GM21786 (cell line): ENCODE measurements around the gene TBX18.

Source experiments
- ATAC-seq: cut with Tn5 transposase; IDR thresholded peaks from one replicate; pipeline ENCODE4 v1.9.1; 2021; ENCODE audit not compliant: unreplicated experiment

Gene TBX18

GRCh38 chr6:84764332-84765049 lies at the start of gene TBX18:
Gene TBX18 (minus strand): TSS chr6:84764598. CDS start chr6:84764181, 417 bp downstream.
- ATAC-seq = no peak

- no peak for ATAC-seq
Observed at GRCh38 chr6:84811351-84811750, 47.0 kb upstream of the TBX18 start.

- no peak for ATAC-seq
Observed at GRCh38 chr6:84809455-84809854, 45.1 kb upstream of the TBX18 start.

GRCh38 chr6:84808491-84809061 lies 44.2 kb upstream of the TBX18 start:
- no peak for ATAC-seq

DNA sequence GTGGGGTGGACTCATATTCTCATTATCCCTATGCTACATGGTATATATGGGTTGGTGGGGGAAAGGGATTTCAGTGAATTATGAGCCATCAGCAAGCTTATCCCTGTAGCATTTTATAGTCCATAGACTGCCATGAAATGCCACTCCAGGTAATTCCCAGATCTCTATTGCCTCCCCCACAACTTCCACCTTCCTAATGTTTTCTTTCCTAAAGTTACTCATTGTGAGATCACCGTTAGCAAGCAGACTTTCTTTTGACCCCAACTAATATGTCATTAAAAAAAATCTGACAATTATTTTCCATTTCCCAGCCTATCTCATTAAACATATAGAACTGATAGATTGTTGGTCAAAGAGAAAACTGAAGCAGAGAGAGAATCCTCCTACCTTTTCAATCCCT lies 40.7 kb upstream of the TBX18 start:
- ATAC-seq = no peak

- no peak for ATAC-seq
Observed at GRCh38 chr6:84804720-84805119, 40.3 kb upstream of the TBX18 start.

DNA sequence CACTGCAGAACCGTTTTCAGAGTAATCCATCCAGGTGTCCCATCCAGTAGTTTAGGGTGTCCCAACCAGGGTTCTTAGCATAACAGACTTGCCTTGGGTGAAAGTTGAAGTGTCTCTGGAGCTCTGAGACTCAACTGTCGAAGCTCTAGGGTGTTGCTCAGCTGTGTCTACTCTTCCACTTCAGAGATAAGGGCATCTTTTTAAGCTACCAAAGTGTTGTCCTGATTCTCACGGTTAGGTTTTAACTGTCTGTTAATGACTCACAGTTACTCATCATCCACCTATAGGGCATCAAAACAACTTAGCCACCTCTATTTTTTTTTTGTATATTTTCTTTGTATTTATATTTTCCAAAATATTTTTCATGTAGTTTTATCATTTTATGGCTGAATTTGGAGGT lies 36.9 kb upstream of the TBX18 start:
- ATAC-seq = no peak

DNA sequence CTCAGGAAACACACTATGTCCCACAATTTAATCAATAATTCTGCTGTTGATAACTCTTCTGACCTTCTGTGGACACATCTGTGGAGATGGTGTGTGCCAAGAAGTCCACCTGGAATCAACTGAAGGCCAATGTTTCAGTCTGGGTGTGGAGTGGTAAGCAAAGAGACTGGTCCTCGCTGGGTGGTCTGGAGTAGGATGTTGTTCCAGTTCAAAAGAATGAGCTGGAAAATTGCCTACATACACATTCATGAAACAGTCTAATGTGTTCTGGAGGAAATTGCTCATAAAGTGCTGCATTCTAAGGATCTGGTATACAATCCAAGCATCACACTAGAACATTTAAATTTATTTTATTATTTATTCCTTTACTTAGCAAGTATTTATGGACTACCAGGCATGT lies 33.9 kb upstream of the TBX18 start:
- ATAC-seq = no peak

- ATAC-seq = no peak
Observed at GRCh38 chr6:84796343-84796742, 31.9 kb upstream of the TBX18 start.

GRCh38 chr6:84791927-84792326 lies 27.5 kb upstream of the TBX18 start:
- ATAC-seq = no peak

DNA sequence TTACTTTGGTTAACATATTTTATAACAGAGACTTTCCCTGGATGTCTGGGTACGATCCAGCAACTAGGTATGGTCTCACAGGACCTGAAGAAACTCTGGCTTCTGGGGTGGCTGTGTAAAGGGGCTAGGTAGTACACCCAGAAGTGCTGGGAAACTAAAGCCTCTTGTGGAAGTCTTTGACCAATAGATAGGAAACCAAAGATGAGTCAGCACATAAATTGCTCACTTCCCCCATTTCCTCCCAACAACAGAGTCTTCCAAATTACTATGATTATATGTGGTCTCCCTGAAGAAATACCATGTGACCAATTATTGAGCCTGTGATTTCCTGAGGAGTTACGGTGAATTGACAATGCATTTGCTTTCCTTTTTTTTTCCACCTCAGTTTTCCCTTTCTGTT lies 26.8 kb upstream of the TBX18 start:
- ATAC-seq = no peak

- ATAC-seq = no peak
Observed at GRCh38 chr6:84789170-84789569, 24.8 kb upstream of the TBX18 start.

- no peak for ATAC-seq
Observed at GRCh38 chr6:84788689-84789088, 24.3 kb upstream of the TBX18 start.

DNA sequence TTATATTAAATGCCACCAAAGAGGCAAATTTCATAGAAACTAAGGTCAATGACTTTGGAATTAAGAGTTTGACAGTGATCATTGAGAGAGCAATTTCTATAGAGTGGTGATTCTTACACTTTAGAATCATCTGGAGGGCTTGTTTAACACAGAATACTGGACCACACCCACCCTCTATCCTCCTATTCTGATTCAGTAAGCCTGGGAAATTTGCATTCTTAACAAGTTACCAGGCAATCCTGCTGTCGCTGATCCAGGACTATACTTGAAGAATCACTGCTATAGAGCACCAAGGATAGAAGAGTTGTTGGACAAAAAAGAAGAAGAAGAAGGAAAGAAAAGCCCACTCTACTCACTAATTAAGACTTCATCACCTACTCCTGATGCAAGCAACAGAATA lies 21.3 kb upstream of the TBX18 start:
- ATAC-seq = no peak

- no peak for ATAC-seq
Observed at GRCh38 chr6:84779917-84780316, 15.5 kb upstream of the TBX18 start.

GRCh38 chr6:84779380-84779779 lies 15.0 kb upstream of the TBX18 start:
- ATAC-seq = no peak

GRCh38 chr6:84777888-84778287 lies 13.5 kb upstream of the TBX18 start:
- no peak for ATAC-seq

DNA sequence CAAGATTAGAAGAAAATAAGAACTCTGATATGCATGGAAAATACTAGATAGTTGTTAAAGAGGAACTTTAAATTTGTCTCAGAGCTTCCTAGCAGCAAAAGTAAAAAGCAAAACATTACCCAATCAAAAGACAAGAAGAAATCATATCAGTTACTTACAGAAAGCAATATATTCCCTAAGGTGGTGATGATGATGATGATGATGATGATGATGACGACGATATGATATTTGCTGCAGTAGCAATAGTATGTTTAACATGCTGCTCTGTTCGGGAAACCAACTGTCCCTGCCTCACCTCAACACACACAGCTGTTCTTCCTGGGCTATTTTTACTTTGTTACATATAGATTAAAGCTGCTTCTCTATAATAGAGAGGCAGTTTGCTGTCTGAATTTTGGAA lies 12.0 kb upstream of the TBX18 start:
- no peak for ATAC-seq

DNA sequence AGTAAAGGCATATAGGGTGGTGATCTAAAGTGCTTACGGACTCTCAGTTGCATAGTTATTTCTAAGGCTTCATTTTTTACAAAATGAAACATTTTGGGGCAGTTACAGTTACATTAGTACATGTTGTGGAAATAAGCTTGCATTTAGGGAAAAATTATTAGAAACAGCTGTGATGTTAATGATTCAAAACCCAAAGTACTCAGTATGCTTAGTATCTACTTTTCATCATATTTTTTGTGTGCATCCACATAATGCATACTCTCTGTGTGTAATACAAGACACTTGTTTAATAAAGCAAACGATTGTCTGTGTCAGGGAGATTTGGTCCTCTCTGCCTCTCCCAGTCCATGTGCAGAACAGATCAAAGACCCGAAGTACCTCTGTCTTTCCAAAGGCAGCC lies 11.4 kb upstream of the TBX18 start:
- no peak for ATAC-seq

GRCh38 chr6:84774985-84775284 lies 10.5 kb upstream of the TBX18 start:
- no peak for ATAC-seq

DNA sequence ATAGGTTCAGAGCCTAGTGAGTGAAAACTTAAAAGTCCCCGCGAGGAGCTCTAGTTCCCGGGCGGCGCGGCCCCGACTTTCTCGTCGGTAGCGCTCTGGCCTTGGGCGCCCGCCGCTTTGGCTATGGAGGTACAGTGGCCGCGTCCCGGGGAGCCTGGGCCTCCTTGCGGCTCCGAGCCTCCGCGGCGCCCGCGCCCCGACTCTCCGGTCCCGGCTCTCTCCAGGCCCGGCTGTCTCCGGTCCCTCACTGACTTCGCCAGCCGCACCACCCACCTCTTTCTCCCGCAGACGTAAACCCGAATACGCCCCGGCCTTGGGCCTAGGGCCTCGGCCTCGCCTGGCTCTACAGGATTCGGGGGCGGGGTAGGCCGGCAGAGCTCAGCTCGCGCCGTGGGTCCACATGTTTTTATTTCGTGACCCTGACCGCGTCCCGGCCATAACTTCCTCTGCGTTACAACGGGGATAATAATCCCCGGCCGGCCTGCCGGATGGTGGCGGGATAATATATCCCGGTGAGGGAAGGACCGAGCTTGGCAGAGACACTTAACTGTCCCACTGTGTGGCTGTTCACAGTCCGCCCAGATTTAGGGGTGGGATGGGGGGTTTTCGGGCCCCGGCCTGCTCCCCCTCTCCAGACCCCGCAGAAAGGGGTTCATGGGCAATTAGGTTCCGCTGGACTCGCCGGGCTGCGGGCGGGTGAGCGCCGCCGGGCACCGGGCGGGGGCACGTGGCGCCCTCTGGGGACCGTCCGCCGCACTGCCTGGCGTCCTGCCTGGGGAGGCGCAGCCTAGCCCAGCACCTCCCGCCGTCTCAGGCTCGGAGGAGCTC lies 10.0 kb upstream of the TBX18 start:
- peak; percentile 77 for ATAC-seq

- no peak for ATAC-seq
Observed at GRCh38 chr6:84773431-84774156, 9.2 kb upstream of the TBX18 start.
